Glutamatergic neuron (in vitro differentiated cells): Measurements from ENCODE around the gene ATP6V1B1. TPM values are rescaled to one million over a fixed set of nuclear protein-coding genes. Genes with fewer than 3 reads are reported as not detected.

ENCODE experiments used
- DNase-seq: peaks from one replicate; pipeline ENCODE4 v3.0.0; 2022
- H3K27ac Mint-ChIP-seq: one replicate; pipeline ENCODE4 v1.8.0; 2020; ENCODE audit warnings: mild to moderate bottlenecking, mixed read lengths, inconsistent platforms; ENCODE audit not compliant: unreplicated experiment
- H3K27me3 Mint-ChIP-seq: one replicate; pipeline ENCODE4 v1.8.0; 2020; ENCODE audit warnings: mild to moderate bottlenecking, moderate library complexity, mixed read lengths, inconsistent platforms; ENCODE audit not compliant: unreplicated experiment
- H3K36me3 Mint-ChIP-seq: one replicate; pipeline ENCODE4 v1.8.0; 2020; ENCODE audit warnings: mild to moderate bottlenecking, mixed read lengths, inconsistent platforms; ENCODE audit not compliant: unreplicated experiment
- H3K4me1 Mint-ChIP-seq: one replicate; pipeline ENCODE4 v1.8.0; 2020; ENCODE audit warnings: mild to moderate bottlenecking, low read depth, mixed read lengths, inconsistent platforms; ENCODE audit not compliant: unreplicated experiment
- H3K4me3 Mint-ChIP-seq: one replicate; pipeline ENCODE4 v1.8.0; 2020; ENCODE audit warnings: mild to moderate bottlenecking, mixed read lengths, inconsistent platforms; ENCODE audit not compliant: unreplicated experiment
- H3K9me3 Mint-ChIP-seq: one replicate; pipeline ENCODE4 v1.8.0; 2020; ENCODE audit warnings: mild to moderate bottlenecking, moderate library complexity, mixed read lengths, inconsistent platforms; ENCODE audit not compliant: unreplicated experiment
- CTCF ChIP-seq: fragments of 200-600 bp; sonication (generic); IDR thresholded peaks from one replicate; pipeline ENCODE4 v1.5.0; 2021; ENCODE audit not compliant: partially characterized antibody, unreplicated experiment
- total RNA-seq: library from RNA; stranded (reverse); fragmentation: NEBNext Ultra II Directional; extraction: Animal tissue kit (Norgen Biotek cat#: 25700); gene quantifications from one replicate; pipeline ENCODE4 v1.2.1, GENCODE V29; 2021; ENCODE audit not compliant: unreplicated experiment

Gene ATP6V1B1
- total RNA-seq, 1 donor from 2014 or later: not detected

GRCh38 chr2:70907130-70908057 is 28.3 kb upstream of the ATP6V1B1 start:
- Mint-ChIP-seq H3K27me3 (peaks cover 42% of the 10 kb centered on the region), H3K36me3 (no peaks in the 10 kb centered on the region), H3K27ac (no peak overlapping the region), H3K4me3 (peak overlapping the region; percentile 80), H3K9me3 (peaks cover 5% of the 10 kb centered on the region), H3K4me1 (peaks cover 5% of the 10 kb centered on the region)
- DNase-seq: peak; percentile 57
- no peak for TF ChIP-seq CTCF

DNA sequence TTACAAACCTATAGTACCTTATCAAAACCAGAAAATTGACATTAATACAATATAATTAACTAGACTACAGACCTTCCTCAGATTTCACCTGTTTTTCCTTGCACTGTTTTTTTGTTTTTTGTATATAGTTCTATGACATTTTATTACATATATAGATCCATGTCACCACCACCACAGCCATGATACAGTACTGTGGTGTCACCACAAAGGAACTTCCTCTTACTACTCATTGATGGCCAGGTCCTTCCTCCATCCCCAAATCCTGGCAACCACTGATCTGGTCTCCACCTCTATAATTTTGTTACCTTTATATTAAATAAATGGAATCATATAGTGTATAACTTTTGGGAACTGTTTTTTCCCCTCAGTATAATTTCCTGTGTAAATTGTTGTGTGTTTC is 19.4 kb upstream of the ATP6V1B1 start:
- Mint-ChIP-seq H3K4me1 (peaks cover 7% of the 10 kb centered on the region), H3K27me3 (peaks cover 3% of the 10 kb centered on the region), H3K36me3 (peaks cover 5% of the 10 kb centered on the region), H3K9me3 (peaks cover 3% of the 10 kb centered on the region), H3K27ac (no peak overlapping the region), H3K4me3 (no peak overlapping the region)
- no peak for DNase-seq
- no peak for TF ChIP-seq CTCF

GRCh38 chr2:70918016-70918415 is 17.7 kb upstream of the ATP6V1B1 start:
- no peak for DNase-seq
- Mint-ChIP-seq H3K9me3 (peaks cover 13% of the 10 kb centered on the region), H3K4me1 (peaks cover 22% of the 10 kb centered on the region), H3K27me3 (peaks cover 6% of the 10 kb centered on the region), H3K36me3 (peaks cover 5% of the 10 kb centered on the region), H3K27ac (no peak overlapping the region), H3K4me3 (no peak overlapping the region)
- TF ChIP-seq CTCF: no peak

DNA sequence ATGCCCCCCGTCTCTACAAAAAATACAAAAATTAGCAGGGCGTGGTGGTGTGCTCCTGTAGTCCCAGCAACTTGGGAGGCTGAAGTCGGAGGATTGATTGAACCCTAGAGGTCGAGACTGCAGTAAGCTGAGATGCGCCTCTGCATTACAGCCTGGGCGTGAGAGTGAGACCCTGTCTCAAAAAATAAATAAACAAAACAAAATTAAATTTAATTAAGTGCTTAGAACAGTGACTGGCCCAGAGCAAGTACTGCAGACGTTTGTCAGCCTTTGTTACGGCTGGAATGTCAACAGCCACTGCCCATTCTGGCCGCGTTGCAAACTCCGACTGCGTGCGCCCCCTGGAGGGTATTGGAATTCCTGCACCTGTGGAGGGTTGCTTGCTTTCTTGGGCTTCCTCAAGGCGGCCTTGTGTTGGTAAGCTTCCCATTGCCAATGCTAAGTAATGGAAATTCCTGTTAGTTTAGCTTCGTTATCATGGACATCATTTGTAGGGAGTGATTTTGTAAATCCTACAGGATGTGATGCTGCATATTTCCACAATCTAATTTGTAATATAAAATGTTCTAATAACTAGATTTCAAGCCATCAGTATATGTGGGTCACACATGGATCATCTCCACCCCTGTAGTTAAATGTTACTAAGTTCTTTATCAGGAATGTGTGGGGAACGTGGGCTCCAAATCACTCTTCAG is 15.9 kb upstream of the ATP6V1B1 start:
- H3K9me3 Mint-ChIP-seq: peaks cover 14% of the 10 kb centered on the region
- peaks cover 10% of the 10 kb centered on the region for H3K27me3 Mint-ChIP-seq
- H3K4me1 Mint-ChIP-seq: peaks cover 29% of the 10 kb centered on the region
- peaks cover 8% of the 10 kb centered on the region for H3K36me3 Mint-ChIP-seq
- no peak overlapping the region for H3K27ac Mint-ChIP-seq
- peak; percentile 92 for TF ChIP-seq CTCF
- H3K4me3 Mint-ChIP-seq: no peak overlapping the region
- peak; percentile 93 for DNase-seq

DNA sequence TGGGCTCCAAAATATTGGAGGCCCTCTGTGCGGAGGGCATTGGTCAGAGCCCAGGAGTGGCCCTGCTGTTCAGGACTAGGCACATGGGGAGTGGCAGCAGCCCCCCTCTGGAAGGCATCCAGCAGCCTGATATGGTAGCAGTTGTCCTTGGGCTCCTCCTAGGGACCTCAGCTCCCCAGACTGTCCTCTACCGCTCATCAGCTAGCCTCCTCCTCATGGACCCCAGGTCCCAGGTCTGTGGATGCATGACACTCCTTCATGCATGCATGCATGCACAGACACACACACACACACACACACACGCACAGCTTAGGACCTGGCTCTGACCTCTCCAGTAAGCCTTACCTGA is 15.4 kb upstream of the ATP6V1B1 start:
- no peak for DNase-seq
- Mint-ChIP-seq H3K9me3 (peaks cover 14% of the 10 kb centered on the region), H3K4me3 (no peak overlapping the region), H3K36me3 (peaks cover 13% of the 10 kb centered on the region), H3K27me3 (peaks cover 10% of the 10 kb centered on the region), H3K4me1 (peaks cover 32% of the 10 kb centered on the region), H3K27ac (no peak overlapping the region)
- TF ChIP-seq CTCF: no peak
